SK-N-SH treated with all-trans-retinoic acid at 6 μM for 48 hours (cell line): ENCODE data around the gene EEFSEC.

ENCODE experiments used
- PATZ1 ChIP-seq: fragments of 250-450 bp; sonication (Bioruptor Pico); IDR thresholded peaks from 2 replicates; pipeline ENCODE4 v1.8.0; 2020; ENCODE audit warnings: mild to moderate bottlenecking, moderate library complexity, borderline replicate concordance
- TSHZ2 ChIP-seq: fragments of 250-450 bp; sonication (Bioruptor Pico); IDR thresholded peaks from 2 replicates; pipeline ENCODE4 v1.5.0; 2020; ENCODE audit warnings: mild to moderate bottlenecking, moderate library complexity
- ZC3H10 ChIP-seq: fragments of 250-450 bp; sonication (Bioruptor Pico); IDR thresholded peaks from 2 replicates; pipeline ENCODE4 v1.5.1; 2021; ENCODE audit warnings: mild to moderate bottlenecking, moderate library complexity
- ZFP30 ChIP-seq: fragments of 450-650 bp; formaldehyde crosslinking; IDR thresholded peaks from 2 replicates; pipeline ENCODE4 v1.5.0; 2022; ENCODE audit warnings: mild to moderate bottlenecking, moderate library complexity
- ZNF70 ChIP-seq: fragments of 450-650 bp; formaldehyde crosslinking; IDR thresholded peaks from 2 replicates; pipeline ENCODE4 v1.5.0; 2020; ENCODE audit warnings: mild to moderate bottlenecking, moderate library complexity
- TF ChIP-seq, protein P1 (sequence below): fragments of 250-450 bp; sonication (Bioruptor Pico); IDR thresholded peaks from 2 replicates; pipeline ENCODE4 v1.5.1; 2020; ENCODE audit warnings: low read depth, mild to moderate bottlenecking, moderate library complexity

DNA sequence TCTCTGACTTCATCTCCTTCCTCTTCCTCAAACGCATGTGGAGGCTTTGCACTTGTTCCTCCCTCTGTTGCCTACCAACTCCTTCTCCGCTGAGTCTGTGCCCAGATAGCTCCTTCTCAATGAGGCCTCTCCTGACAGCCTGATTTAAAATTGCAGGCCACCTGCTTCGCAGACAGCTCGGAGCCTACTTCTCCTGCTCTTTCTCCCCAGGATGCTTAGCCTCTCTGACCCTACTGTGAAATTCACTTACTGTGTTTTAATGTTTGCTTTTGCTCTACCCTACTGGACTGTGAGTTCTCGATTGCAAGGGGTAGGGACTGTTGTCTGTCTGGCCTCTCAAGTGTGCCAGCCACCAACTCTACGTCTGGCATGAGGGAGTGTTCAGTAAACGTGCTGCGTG is 83.4 kb downstream of the EEFSEC start:
- TF ChIP-seq, protein P1, sequence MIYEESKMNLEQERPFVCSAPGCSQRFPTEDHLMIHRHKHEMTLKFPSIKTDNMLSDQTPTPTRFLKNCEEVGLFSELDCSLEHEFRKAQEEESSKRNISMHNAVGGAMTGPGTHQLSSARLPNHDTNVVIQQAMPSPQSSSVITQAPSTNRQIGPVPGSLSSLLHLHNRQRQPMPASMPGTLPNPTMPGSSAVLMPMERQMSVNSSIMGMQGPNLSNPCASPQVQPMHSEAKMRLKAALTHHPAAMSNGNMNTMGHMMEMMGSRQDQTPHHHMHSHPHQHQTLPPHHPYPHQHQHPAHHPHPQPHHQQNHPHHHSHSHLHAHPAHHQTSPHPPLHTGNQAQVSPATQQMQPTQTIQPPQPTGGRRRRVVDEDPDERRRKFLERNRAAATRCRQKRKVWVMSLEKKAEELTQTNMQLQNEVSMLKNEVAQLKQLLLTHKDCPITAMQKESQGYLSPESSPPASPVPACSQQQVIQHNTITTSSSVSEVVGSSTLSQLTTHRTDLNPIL (CRISPR knock-in tag), result no peak
- TF ChIP-seq ZC3H10 (CRISPR knock-in tag) (no peak), ZFP30 (CRISPR knock-in tag) (no peak), TSHZ2 (CRISPR knock-in tag) (peak; percentile 74; the same call in 1 of the 2 replicates), PATZ1 (CRISPR knock-in tag) (no peak), ZNF70 (CRISPR knock-in tag) (no peak)
